ENCODE data around the gene STK39. TPM values are rescaled to one million over a fixed set of nuclear protein-coding genes. Genes with fewer than 3 reads are reported as not detected.

STK39 gene
- total and polyA plus RNA-seq, 2 of the 4 experiments (the other 2 are of a cell fraction) = 11.8 to 16.4 TPM

- no peak for TF ChIP-seq CHD1 (IDR thresholded peaks at IDR 0.05; ENCODE audit: low read depth, low read length)
- TF ChIP-seq POLR2A (IDR thresholded peaks at IDR 0.05; ENCODE audit: low read depth, low read length) = no peak
- peak; percentile 45 for TF ChIP-seq SMC3 (IDR thresholded peaks at IDR 0.05; ENCODE audit: low read depth, low read length)
These were observed 282.6 kb downstream of the STK39 start (continued) for GRCh38 chr2:167964650-167965413.

- no peak overlapping the region for H2AK9ac ChIP-seq (replicated peaks; ENCODE audit: low read depth, low read length, poor library complexity)
- no peaks in the 10 kb centered on the region for H3K9me3 ChIP-seq (ENCODE audit: control insufficient read depth, insufficient read depth, low read length)
- no peak overlapping the region for H3K4me3 ChIP-seq (ENCODE audit: insufficient read depth, low read depth, low read length)
- H3K56ac ChIP-seq (ENCODE audit: extremely low read depth, insufficient read depth, low read length) = no peak overlapping the region
- H3K14ac ChIP-seq (replicated peaks; ENCODE audit: low read depth, low read length) = no peak overlapping the region
- in situ Hi-C loops (cut with MboI; ENCODE audit: low sequenced_read_pairs) = loop anchor here (5.0 kb wide), 1 partner anchor 153 kb away; no protein-coding TSS in a partner anchor
- intact Hi-C loops (cut with micrococcal nuclease) = loop anchor here (10.0 kb wide), 2 partner anchors 669 to 1429 kb away; partner anchors contain the start of gene B3GALT1
- H3K27me3 ChIP-seq (ENCODE audit: control insufficient read depth, insufficient read depth, low read length) = no peaks in the 10 kb centered on the region
- H3K9me1 ChIP-seq (ENCODE audit: insufficient read depth, low read length) = peaks cover 6% of the 10 kb centered on the region; the same call in 1 of the 2 replicates
- no peak overlapping the region for H4K8ac ChIP-seq (ENCODE audit: low read depth in 2 of 2, low read length in 2 of 2)
- no peak for ATAC-seq (ENCODE audit: low read depth)
- no peak overlapping the region for H3K18ac ChIP-seq (ENCODE audit: low read depth, low read length)
- H3K4me2 ChIP-seq (ENCODE audit: low read depth, low read length) = no peak overlapping the region
- H3K36me3 ChIP-seq (ENCODE audit: control insufficient read depth, insufficient read depth, low read length) = peaks cover 5% of the 10 kb centered on the region
- no peak for DNase-seq
- H3K27ac ChIP-seq (ENCODE audit: insufficient read depth, low read length) = no peak overlapping the region
- CTCF ChIA-PET = interaction anchor here (1.1 to 3.6 kb wide), 2 partner anchors 152 to 154 kb away, joined by 3 to 35 read pairs; no protein-coding TSS in a partner anchor
- H3K9ac ChIP-seq (ENCODE audit: low read depth, low read length) = no peak overlapping the region
- no peak overlapping the region for H2AK5ac ChIP-seq (ENCODE audit: low read depth, low read length)
- peaks cover 4 to 5% of the 10 kb centered on the region in 2 experiments; a peak in 3 of 4 replicates for H3K79me1 ChIP-seq (ENCODE audit: low read depth in 1 of 2, low read length in 2 of 2)
- H3K4ac ChIP-seq (ENCODE audit: low read depth, low read length) = no peak overlapping the region
- no peak overlapping the region for H2BK120ac ChIP-seq (ENCODE audit: low read depth, low read length)
- H3K23ac ChIP-seq (ENCODE audit: low read depth, low read length) = no peak overlapping the region
- WGBS, 2 experiments (ENCODE audit: extremely low coverage in 2 of 2, insufficient read length in 1 of 2) = no CpG with 5 or more reads among the region's 9 CpGs
- dilution Hi-C loops (cut with HindIII; ENCODE audit: low sequenced_read_pairs, unreplicated experiment) = no loop called here
- H4K91ac ChIP-seq (ENCODE audit: insufficient read depth, low read depth, low read length) = no peak overlapping the region
- POLR2A ChIA-PET (ENCODE audit: unreplicated experiment) = interaction anchor here (1.0 kb wide), 1 partner anchor 154 kb away, joined by 16 read pairs; no protein-coding TSS in a partner anchor
- peaks cover 16% of the 10 kb centered on the region for H3K4me1 ChIP-seq (ENCODE audit: control insufficient read depth, insufficient read depth, low read length)
- no peak overlapping the region for H2AFZ ChIP-seq (replicated peaks; ENCODE audit: low read length, poor library complexity)
- H4K5ac ChIP-seq (ENCODE audit: low read depth, low read length) = no peak overlapping the region
- no peak overlapping the region for H2BK5ac ChIP-seq (ENCODE audit: low read depth, low read length, poor library complexity, severe bottlenecking)
- H4K20me1 ChIP-seq (ENCODE audit: insufficient read depth, low read length) = no peaks in the 10 kb centered on the region
- BruUV-seq (replicated peaks) = no TSS peak
- no peak overlapping the region for H2BK15ac ChIP-seq (ENCODE audit: low read depth, low read length)
- H2BK20ac ChIP-seq (ENCODE audit: low read depth, low read length) = no peak overlapping the region
- TF ChIP-seq RCOR1 (IDR thresholded peaks at IDR 0.05; ENCODE audit: insufficient replicate concordance, low read length) (no peak), ELK1 (IDR thresholded peaks at IDR 0.05; ENCODE audit: borderline replicate concordance, low read depth, low read length) (no peak), MXI1 (IDR thresholded peaks at IDR 0.05; ENCODE audit: borderline replicate concordance, low read depth, low read length) (no peak), POLR2A (IDR thresholded peaks at IDR 0.05; ENCODE audit: low read depth, low read length) (no peak), FOS (IDR thresholded peaks at IDR 0.05; ENCODE audit: low read depth, low read length) (no peak), NFE2L2 (IDR thresholded peaks at IDR 0.05; ENCODE audit: low read depth, low read length) (no peak), BHLHE40 (IDR thresholded peaks at IDR 0.05; ENCODE audit: low read depth, low read length) (no peak), CEBPB (IDR thresholded peaks at IDR 0.05; ENCODE audit: low read depth, low read length) (no peak), RFX5 (IDR thresholded peaks at IDR 0.05; ENCODE audit: low read depth, low read length) (no peak), CTCF (conservative IDR thresholded peaks at IDR 0.05; ENCODE audit: low read depth, low read length) (no peak)
These were observed 283.3 kb downstream of the STK39 start for GRCh38 chr2:167963899-167964649.
